Hepatocyte (in vitro differentiated cells): ENCODE data around the gene DNAI7. TPM values are rescaled to one million over a fixed set of nuclear protein-coding genes. Genes with fewer than 3 reads are reported as not detected.
A peak's percentile ranks its signal among the peaks of the same experiment; 100 is the strongest.

Experiments
- DNase-seq: peaks from one replicate; pipeline ENCODE4 v3.0.0-alpha.2; 2016; ENCODE audit warnings: low spot score
- H2AFZ ChIP-seq: fragments of 200-600 bp; sonication (generic); 2 replicates; pipeline ENCODE4 v1.6.0; 2016; ENCODE audit warnings: antibody characterized with exemption, mild to moderate bottlenecking
- H3K27ac ChIP-seq: fragments of 200-600 bp; sonication (generic); 2 replicates; pipeline ENCODE4 v1.5.1; 2016; ENCODE audit warnings: mild to moderate bottlenecking
- H3K27me3 ChIP-seq: fragments of 200-600 bp; sonication (generic); 2 replicates; pipeline ENCODE4 v1.6.1; 2016
- H3K36me3 ChIP-seq: fragments of 200-600 bp; sonication (generic); replicated peaks from 2 replicates; pipeline ENCODE4 v1.5.1; 2016; ENCODE audit warnings: low read depth; ENCODE audit not compliant: insufficient read depth
- H3K4me1 ChIP-seq: fragments of 200-600 bp; sonication (generic); 2 replicates; pipeline ENCODE4 v1.5.1; 2016; ENCODE audit warnings: mild to moderate bottlenecking, moderate library complexity; ENCODE audit not compliant: insufficient read depth
- H3K4me2 ChIP-seq: fragments of 200-600 bp; sonication (generic); 2 replicates; pipeline ENCODE4 v1.6.0; 2016
- H3K4me3 ChIP-seq: fragments of 200-600 bp; sonication (generic); 2 replicates; pipeline ENCODE4 v1.5.1; 2016; ENCODE audit warnings: mild to moderate bottlenecking
- H3K79me2 ChIP-seq: fragments of 200-600 bp; sonication (generic); 2 replicates; pipeline ENCODE4 v1.6.0; 2017; ENCODE audit warnings: mild to moderate bottlenecking
- H3K9me2 ChIP-seq: fragments of 200-600 bp; sonication (generic); replicated peaks from 2 replicates; pipeline ENCODE4 v1.6.0; 2017; ENCODE audit warnings: mild to moderate bottlenecking; ENCODE audit not compliant: insufficient read depth
- H3K9me3 ChIP-seq: fragments of 200-600 bp; sonication (generic); 2 replicates; pipeline ENCODE4 v1.5.1; 2016; ENCODE audit warnings: low read depth, mild to moderate bottlenecking
- H4K20me1 ChIP-seq: fragments of 200-600 bp; sonication (generic); 2 replicates; pipeline ENCODE4 v1.6.0; 2016; ENCODE audit warnings: mild to moderate bottlenecking; ENCODE audit not compliant: insufficient read depth, poor library complexity, severe bottlenecking
- CTCF ChIP-seq: fragments of 200-600 bp; sonication (generic); IDR thresholded peaks from 2 replicates; pipeline ENCODE4 v1.5.1; 2016; ENCODE audit warnings: antibody characterized with exemption, mild to moderate bottlenecking; ENCODE audit not compliant: poor library complexity
- EZH2 ChIP-seq: fragments of 200-600 bp; sonication (generic); IDR thresholded peaks from 2 replicates; pipeline ENCODE4 v1.6.1; 2016; ENCODE audit warnings: antibody characterized with exemption, mild to moderate bottlenecking, borderline replicate concordance
- EZH2phosphoT487 ChIP-seq: fragments of 200-600 bp; sonication (generic); IDR thresholded peaks from one replicate; pipeline ENCODE4 v1.6.1; 2018; ENCODE audit warnings: antibody characterized with exemption, mild to moderate bottlenecking, low read depth, moderate library complexity; ENCODE audit not compliant: unreplicated experiment, severe bottlenecking
- WGBS: methylation state at CpG from one replicate; pipeline ENCODE4 v1.1.6; 2016; ENCODE audit warnings: low lambda C conversion rate; ENCODE audit errors: missing lambda C conversion rate; 5-methylcytosine and 5-hydroxymethylcytosine counted together
- polyA plus RNA-seq: library from polyadenylated mRNA; unstranded; fragments of >200 nt; fragmentation: Nextera tagmentation; extraction: Ambion mirVana; gene quantifications from 2 replicates; pipeline ENCODE4 v1.2.1, GENCODE V29; 2016
- total RNA-seq: library from RNA; depleted of rRNA; stranded (reverse); fragments of >200 nt; gene quantifications from 2 replicates; pipeline ENCODE4 v1.2.3, GENCODE V29; 2014

The DNAI7 gene
- total and polyA plus RNA-seq, 2 experiments from 2014 or later, result not detected

GRCh38 chr12:25213338-25213737, 18.4 kb upstream of the DNAI7 start:
- DNase-seq, result no peak
- H3K79me2 ChIP-seq, result peaks cover 5% of the 10 kb centered on the region
- H4K20me1 ChIP-seq, result no peaks in the 10 kb centered on the region
- WGBS, result 98% methylated on average over 1 of the region's 1 CpG
- H3K4me1 ChIP-seq, result no peaks in the 10 kb centered on the region
- no peak overlapping the region for H3K4me3 ChIP-seq
- no peaks in the 10 kb centered on the region for H3K9me2 ChIP-seq
- no peaks in the 10 kb centered on the region for H3K36me3 ChIP-seq
- H2AFZ ChIP-seq, result no peak overlapping the region
- no peaks in the 10 kb centered on the region for H3K27me3 ChIP-seq
- no peak for TF ChIP-seq EZH2
- no peak for TF ChIP-seq CTCF
- TF ChIP-seq EZH2phosphoT487, result no peak
- H3K4me2 ChIP-seq, result no peak overlapping the region
- no peak overlapping the region for H3K27ac ChIP-seq
- no peaks in the 10 kb centered on the region for H3K9me3 ChIP-seq

- Histone ChIP-seq H3K27me3 (no peaks in the 10 kb centered on the region), H3K36me3 (no peaks in the 10 kb centered on the region), H3K4me2 (no peak overlapping the region), H3K4me3 (no peak overlapping the region), H2AFZ (no peak overlapping the region), H3K9me3 (no peaks in the 10 kb centered on the region), H3K27ac (no peak overlapping the region), H3K9me2 (no peaks in the 10 kb centered on the region), H3K79me2 (peaks cover 2% of the 10 kb centered on the region), H4K20me1 (no peaks in the 10 kb centered on the region), H3K4me1 (no peaks in the 10 kb centered on the region)
- TF ChIP-seq CTCF, result no peak
- no peak for TF ChIP-seq EZH2
- no peak for TF ChIP-seq EZH2phosphoT487
- WGBS, result 52% methylated on average over 1 of the region's 1 CpG
- peak; percentile 23 for DNase-seq
Measured at GRCh38 chr12:25208554-25208953, 13.6 kb upstream of the DNAI7 start.

- WGBS, result 50% methylated on average over 1 of the region's 1 CpG
- H4K20me1 ChIP-seq, result no peaks in the 10 kb centered on the region
- H3K79me2 ChIP-seq, result peaks cover 2% of the 10 kb centered on the region
- TF ChIP-seq EZH2, result no peak
- TF ChIP-seq CTCF, result no peak
- TF ChIP-seq EZH2phosphoT487, result no peak
- H3K36me3 ChIP-seq, result no peaks in the 10 kb centered on the region
- no peak overlapping the region for H3K4me2 ChIP-seq
- H3K4me3 ChIP-seq, result no peak overlapping the region
- DNase-seq, result no peak
- no peaks in the 10 kb centered on the region for H3K9me3 ChIP-seq
- H3K27ac ChIP-seq, result peak overlapping the region; percentile 20
- H3K27me3 ChIP-seq, result no peaks in the 10 kb centered on the region
- no peaks in the 10 kb centered on the region for H3K9me2 ChIP-seq
- H2AFZ ChIP-seq, result no peak overlapping the region
- no peaks in the 10 kb centered on the region for H3K4me1 ChIP-seq
Measured at GRCh38 chr12:25207846-25208245, 12.9 kb upstream of the DNAI7 start.

- no peak overlapping the region for H3K4me3 ChIP-seq
- H3K36me3 ChIP-seq, result no peaks in the 10 kb centered on the region
- no peak for DNase-seq
- H3K79me2 ChIP-seq, result peaks cover 2% of the 10 kb centered on the region
- no peaks in the 10 kb centered on the region for H3K9me2 ChIP-seq
- no peak overlapping the region for H2AFZ ChIP-seq
- H3K27ac ChIP-seq, result peak overlapping the region; percentile 20
- no peaks in the 10 kb centered on the region for H3K27me3 ChIP-seq
- no peaks in the 10 kb centered on the region for H4K20me1 ChIP-seq
- no peaks in the 10 kb centered on the region for H3K9me3 ChIP-seq
- WGBS, result 95% methylated on average over 6 of the region's 6 CpGs
- no peak overlapping the region for H3K4me2 ChIP-seq
- no peaks in the 10 kb centered on the region for H3K4me1 ChIP-seq
- TF ChIP-seq EZH2, result no peak
- no peak for TF ChIP-seq CTCF
- TF ChIP-seq EZH2phosphoT487, result no peak
Measured at GRCh38 chr12:25207411-25207810, 12.5 kb upstream of the DNAI7 start.
